Activated CD4-positive, alpha-beta T cell treated with anti-CD3 and anti-CD28 coated beads for 36 hours (primary cell): ENCODE measurements around the gene F2R. TPM values are rescaled to one million over a fixed set of nuclear protein-coding genes. Genes with fewer than 3 reads are reported as not detected.
"Not testable (repeated sequence)": the region's sequence is repeated elsewhere in the genome, so short reads cannot be mapped to it uniquely, and the experiment has no call there.

Source experiments
- ATAC-seq: fragments of 200-7000 bp; cut with Tn5 transposase; one replicate; pipeline ENCODE4 v1.10.0; 2021; ENCODE audit warnings: mild to moderate bottlenecking, moderate library complexity
- CTCF ChIA-PET: fragments of 350-600 bp; sonication (Branson Sonifier 250); formaldehyde crosslinking; loops from one replicate; lab custom pipeline; 2021; ENCODE audit warnings: antibody characterized with exemption; lab: Charles Lee
- POLR2A ChIA-PET: fragments of 350-600 bp; sonication (Branson Sonifier 250); formaldehyde crosslinking; loops from one replicate; lab custom pipeline; 2021; ENCODE audit warnings: antibody characterized with exemption, inconsistent platforms; lab: Charles Lee
- DNase-seq: peaks from one replicate; pipeline ENCODE4 v3.0.0-alpha.2; 2020
- H3K27ac Mint-ChIP-seq: one replicate; pipeline ENCODE4 v1.8.0; 2021; ENCODE audit warnings: mixed read lengths
- H3K27me3 Mint-ChIP-seq: one replicate; pipeline ENCODE4 v1.8.0; 2021; ENCODE audit warnings: mixed read lengths
- H3K36me3 Mint-ChIP-seq: one replicate; pipeline ENCODE4 v1.8.0; 2021; ENCODE audit warnings: low read depth, mixed read lengths
- H3K4me1 Mint-ChIP-seq: one replicate; pipeline ENCODE4 v1.8.0; 2021; ENCODE audit warnings: mixed read lengths
- H3K4me3 Mint-ChIP-seq: one replicate; pipeline ENCODE4 v1.8.0; 2021; ENCODE audit warnings: mild to moderate bottlenecking, moderate library complexity, mixed read lengths
- H3K9me3 Mint-ChIP-seq: one replicate; pipeline ENCODE4 v1.8.0; 2021; ENCODE audit warnings: low read depth, mixed read lengths
- intact Hi-C, 2 experiments: fragments of 100-400 bp; cut with DNase I in 1 of 2; cut with micrococcal nuclease in 1 of 2; formaldehyde crosslinking; loops; one replicate each; pipeline versions ENCODE4 v1.14.2 to v1.15.1; 2022 to 2024; cut with DNase I, micrococcal nuclease
- total RNA-seq, 2 experiments: library from RNA; stranded (reverse); gene quantifications; one replicate each; pipeline ENCODE4 v1.2.3, GENCODE V29; 2021

The F2R gene
- 1 to 10 TPM; 1.4 TPM for total RNA-seq

DNA sequence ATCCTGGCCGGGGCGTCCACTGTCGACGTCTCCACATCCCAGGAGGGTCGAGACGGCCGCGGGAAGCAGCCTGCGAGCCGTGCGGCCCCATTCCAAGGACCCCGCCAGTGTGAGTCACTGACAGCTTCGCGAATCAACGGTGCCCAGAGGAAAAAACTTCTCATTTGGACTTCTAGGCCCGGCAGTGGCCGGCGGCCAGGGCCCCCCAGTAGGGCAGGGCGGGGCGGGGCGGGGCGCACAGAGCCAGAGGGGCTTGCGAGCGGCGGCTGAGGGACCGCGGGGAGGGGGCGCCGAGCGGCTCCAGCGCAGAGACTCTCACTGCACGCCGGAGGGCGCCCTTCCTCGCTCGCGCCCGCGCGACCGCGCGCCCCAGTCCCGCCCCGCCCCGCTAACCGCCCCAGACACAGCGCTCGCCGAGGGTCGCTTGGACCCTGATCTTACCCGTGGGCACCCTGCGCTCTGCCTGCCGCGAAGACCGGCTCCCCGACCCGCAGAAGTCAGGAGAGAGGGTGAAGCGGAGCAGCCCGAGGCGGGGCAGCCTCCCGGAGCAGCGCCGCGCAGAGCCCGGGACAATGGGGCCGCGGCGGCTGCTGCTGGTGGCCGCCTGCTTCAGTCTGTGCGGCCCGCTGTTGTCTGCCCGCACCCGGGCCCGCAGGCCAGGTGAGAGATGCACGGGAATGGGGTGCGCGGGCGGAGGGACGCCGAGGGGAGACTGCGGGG is at the start of gene F2R:
F2R (plus strand) TSS at position 391 of the 720 bp plus-strand sequence; CDS start at position 573, 182 bp downstream.
- ATAC-seq (peak; percentile 79), DNase-seq (peak; percentile 72)
- H3K4me1 Mint-ChIP-seq: peaks cover 22% of the 10 kb centered on the region
- peak within 1 kb of the TSS; percentile 75 for H3K4me3 Mint-ChIP-seq
- H3K27ac Mint-ChIP-seq: no peak within 1 kb of the TSS
- no peaks in the 10 kb centered on the region for H3K36me3 Mint-ChIP-seq
- intact Hi-C loops: loop anchor here (1.0 to 5.0 kb wide), 6 partner anchors 23 to 313 kb away; partner anchors contain the start of gene IQGAP2 (in 1 of the 2)
- ChIA-PET POLR2A (no interaction called here), CTCF (interaction anchor here (1.0 to 8.5 kb wide), 5 partner anchors 11 to 59 kb away, joined by 3 to 45 read pairs (median 5); no protein-coding TSS in a partner anchor)
- peaks cover 38% of the 10 kb centered on the region for H3K27me3 Mint-ChIP-seq
- no peaks in the 10 kb centered on the region for H3K9me3 Mint-ChIP-seq

GRCh38 chr5:76667495-76667894 is 48.4 kb upstream of the F2R start:
- H3K9me3 Mint-ChIP-seq: no peaks in the 10 kb centered on the region
- no peaks in the 10 kb centered on the region for H3K4me1 Mint-ChIP-seq
- POLR2A ChIA-PET: no interaction called here
- ATAC-seq (no peak), DNase-seq (no peak)
- CTCF ChIA-PET: interaction anchor here (0.6 to 2.0 kb wide), 2 partner anchors 107 to 132 kb away, joined by 3 to 8 read pairs; no protein-coding TSS in a partner anchor
- H3K4me3 Mint-ChIP-seq: no peak overlapping the region
- intact Hi-C loops: no loop called here
- peaks cover 36% of the 10 kb centered on the region for H3K36me3 Mint-ChIP-seq
- no peaks in the 10 kb centered on the region for H3K27me3 Mint-ChIP-seq
- H3K27ac Mint-ChIP-seq: no peak overlapping the region

GRCh38 chr5:76669245-76669644 is 46.7 kb upstream of the F2R start:
- H3K4me3 Mint-ChIP-seq: no peak overlapping the region
- ChIA-PET CTCF (interaction anchor here (1.2 kb wide), 2 partner anchors 26 to 70 kb away, joined by 3 read pairs; no protein-coding TSS in a partner anchor), POLR2A (interaction anchor here (0.6 kb wide), 1 partner anchor 319 kb away, joined by 3 read pairs; no protein-coding TSS in a partner anchor)
- intact Hi-C loops: no loop called here
- no peaks in the 10 kb centered on the region for H3K9me3 Mint-ChIP-seq
- no peak overlapping the region for H3K27ac Mint-ChIP-seq
- H3K27me3 Mint-ChIP-seq: no peaks in the 10 kb centered on the region
- no peak for ATAC-seq
- H3K4me1 Mint-ChIP-seq: no peaks in the 10 kb centered on the region
- no peak for DNase-seq
- peaks cover 40% of the 10 kb centered on the region for H3K36me3 Mint-ChIP-seq

GRCh38 chr5:76670508-76670907 is 45.4 kb upstream of the F2R start:
- Mint-ChIP-seq H3K9me3 (no peaks in the 10 kb centered on the region), H3K27ac (no peak overlapping the region), H3K36me3 (peaks cover 38% of the 10 kb centered on the region), H3K27me3 (no peaks in the 10 kb centered on the region), H3K4me3 (no peak overlapping the region), H3K4me1 (no peaks in the 10 kb centered on the region)
- DNase-seq (no peak), ATAC-seq (no peak)
- CTCF ChIA-PET: interaction anchor here (0.6 to 1.0 kb wide), 2 partner anchors 9 to 104 kb away, joined by 3 to 5 read pairs; no protein-coding TSS in a partner anchor
- intact Hi-C loops: no loop called here
- POLR2A ChIA-PET: no interaction called here

- no peak overlapping the region for H3K4me3 Mint-ChIP-seq
- ATAC-seq (no peak), DNase-seq (no peak)
- no peaks in the 10 kb centered on the region for H3K9me3 Mint-ChIP-seq
- ChIA-PET CTCF (no interaction called here), POLR2A (no interaction called here)
- H3K36me3 Mint-ChIP-seq: peaks cover 50% of the 10 kb centered on the region
- H3K27ac Mint-ChIP-seq: no peak overlapping the region
- no peaks in the 10 kb centered on the region for H3K27me3 Mint-ChIP-seq
- no peaks in the 10 kb centered on the region for H3K4me1 Mint-ChIP-seq
- intact Hi-C loops: no loop called here
These were observed 43.7 kb upstream of the F2R start for GRCh38 chr5:76672242-76672641.

DNA sequence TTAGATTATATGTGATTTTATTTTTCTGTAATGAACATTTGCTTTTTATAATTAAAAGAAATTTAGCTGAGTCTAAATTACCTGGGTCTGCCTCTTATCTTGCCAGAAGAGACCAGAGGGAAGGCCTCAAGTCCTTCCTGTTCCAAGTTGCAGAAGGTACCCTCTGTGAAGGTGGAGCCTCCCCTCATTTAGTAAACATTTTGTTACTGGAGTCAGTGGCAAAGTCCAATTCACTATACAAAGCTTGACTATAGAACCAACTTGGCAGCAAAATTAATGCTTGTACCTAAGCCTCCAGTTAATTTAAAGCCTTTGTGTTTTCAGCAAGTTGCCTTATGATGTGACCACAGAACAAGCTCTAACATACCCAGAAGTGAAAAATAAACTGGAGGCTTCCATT is 42.8 kb upstream of the F2R start:
- H3K9me3 Mint-ChIP-seq: no peaks in the 10 kb centered on the region
- no peak overlapping the region for H3K4me3 Mint-ChIP-seq
- no peak overlapping the region for H3K27ac Mint-ChIP-seq
- peaks cover 54% of the 10 kb centered on the region for H3K36me3 Mint-ChIP-seq
- ChIA-PET CTCF (interaction anchor here (0.8 to 2.0 kb wide), 3 partner anchors 11 to 101 kb away, joined by 3 to 8 read pairs (median 6); no protein-coding TSS in a partner anchor), POLR2A (no interaction called here)
- DNase-seq (no peak), ATAC-seq (no peak)
- intact Hi-C loops: no loop called here
- H3K4me1 Mint-ChIP-seq: no peaks in the 10 kb centered on the region
- H3K27me3 Mint-ChIP-seq: no peaks in the 10 kb centered on the region

- Mint-ChIP-seq H3K9me3 (no peaks in the 10 kb centered on the region), H3K27me3 (no peaks in the 10 kb centered on the region), H3K27ac (no peak overlapping the region), H3K36me3 (peaks cover 59% of the 10 kb centered on the region), H3K4me1 (no peaks in the 10 kb centered on the region), H3K4me3 (no peak overlapping the region)
- ChIA-PET CTCF (interaction anchor here (1.3 to 2.0 kb wide), 2 partner anchors 16 to 100 kb away, joined by 6 to 8 read pairs; no protein-coding TSS in a partner anchor), POLR2A (interaction anchor here (0.6 kb wide), 1 partner anchor 190 kb away, joined by 3 read pairs; no protein-coding TSS in a partner anchor)
- no peak for DNase-seq
- ATAC-seq: no peak
- intact Hi-C loops: no loop called here
These were observed 41.4 kb upstream of the F2R start for GRCh38 chr5:76674330-76675066.

DNA sequence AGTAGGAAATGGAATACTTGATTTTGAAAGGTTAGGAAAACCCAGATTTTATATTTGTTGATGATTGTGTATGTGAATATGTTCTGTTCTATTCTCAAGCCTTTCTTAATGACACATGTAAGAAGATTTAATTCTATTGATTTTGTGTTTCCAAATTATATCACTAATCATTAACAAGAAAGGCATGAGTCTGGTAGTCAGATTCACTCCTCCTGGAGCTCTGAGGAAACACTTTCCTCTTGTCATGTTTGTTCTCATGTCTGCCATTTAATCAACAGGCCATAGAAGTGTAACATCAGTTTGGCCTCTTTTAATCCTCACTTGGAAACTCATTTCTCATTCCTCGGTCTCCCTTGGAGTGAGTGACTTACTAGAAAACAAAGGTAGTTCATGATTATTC is 40.6 kb upstream of the F2R start:
- Mint-ChIP-seq H3K4me1 (no peaks in the 10 kb centered on the region), H3K27me3 (no peaks in the 10 kb centered on the region)

DNA sequence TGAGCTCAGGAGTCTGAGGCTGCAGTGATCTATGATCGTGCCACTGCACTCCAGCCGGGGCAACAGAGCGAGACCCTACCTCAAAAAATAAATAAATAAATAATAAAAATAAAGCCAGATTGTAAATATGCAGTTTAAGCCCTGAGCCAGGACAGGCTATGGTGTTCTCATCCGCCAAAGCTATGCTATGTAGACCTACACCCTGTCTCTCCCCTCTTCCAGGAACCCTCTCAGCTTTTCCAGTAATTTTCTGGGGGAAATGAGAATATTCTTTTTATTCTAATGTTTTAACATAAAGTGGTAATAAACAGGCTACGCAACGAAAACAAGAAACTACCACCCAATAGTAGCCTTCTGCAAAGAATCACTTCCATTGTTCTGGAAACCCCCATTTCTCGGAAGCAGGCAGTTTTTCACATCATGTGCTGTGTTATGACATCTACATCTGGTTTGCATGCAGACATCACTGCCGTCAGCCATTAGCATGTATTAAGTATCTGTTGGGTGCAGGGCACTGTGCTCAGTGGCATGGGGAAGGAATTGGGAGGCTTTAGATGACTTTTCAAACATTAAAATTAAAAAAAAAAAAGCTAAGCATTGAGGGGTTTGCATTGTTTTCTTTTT is 38.0 kb upstream of the F2R start:
- Mint-ChIP-seq H3K36me3 (peaks cover 46% of the 10 kb centered on the region), H3K27ac (no peak overlapping the region), H3K4me3 (no peak overlapping the region), H3K9me3 (no peaks in the 10 kb centered on the region), H3K27me3 (no peaks in the 10 kb centered on the region), H3K4me1 (peaks cover 2% of the 10 kb centered on the region)
- ChIA-PET POLR2A (no interaction called here), CTCF (no interaction called here)
- ATAC-seq (no peak), DNase-seq (no peak)
- intact Hi-C loops: no loop called here

More for the DNA sequence above, 40.6 kb upstream of the F2R start:
- no peak for DNase-seq
- Mint-ChIP-seq H3K9me3 (no peaks in the 10 kb centered on the region), H3K36me3 (peaks cover 56% of the 10 kb centered on the region), H3K4me3 (no peak overlapping the region), H3K27ac (no peak overlapping the region)
- ATAC-seq: no peak
- ChIA-PET POLR2A (no interaction called here), CTCF (no interaction called here)
- intact Hi-C loops: no loop called here

DNA sequence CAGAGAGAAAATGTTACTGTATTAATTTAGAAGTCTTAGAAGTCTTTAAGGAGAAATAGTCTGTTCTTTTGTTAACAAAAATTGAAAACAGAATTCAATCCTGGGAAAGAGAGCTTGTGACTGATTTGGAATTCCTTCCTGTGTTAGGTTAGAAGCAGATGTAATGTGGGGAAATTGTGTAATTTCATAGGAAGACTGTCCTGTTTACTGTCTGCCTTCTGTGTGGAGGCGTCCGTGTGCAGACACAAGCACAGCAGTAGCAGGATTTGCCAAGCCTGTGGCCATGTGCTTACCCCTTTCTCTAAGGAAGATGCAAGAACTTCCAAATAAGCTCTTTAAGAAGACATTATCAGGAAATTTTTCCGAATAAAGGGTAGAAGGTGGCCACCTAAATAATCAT is 36.7 kb upstream of the F2R start:
- ChIA-PET CTCF (interaction anchor here (0.6 to 0.8 kb wide), 3 partner anchors 8 to 229 kb away, joined by 3 to 4 read pairs (median 3); no protein-coding TSS in a partner anchor), POLR2A (no interaction called here)
- no peak overlapping the region for H3K4me3 Mint-ChIP-seq
- H3K27ac Mint-ChIP-seq: no peak overlapping the region
- H3K27me3 Mint-ChIP-seq: no peaks in the 10 kb centered on the region
- peaks cover 49% of the 10 kb centered on the region for H3K36me3 Mint-ChIP-seq
- no peak for ATAC-seq
- H3K4me1 Mint-ChIP-seq: peaks cover 2% of the 10 kb centered on the region
- DNase-seq: no peak
- H3K9me3 Mint-ChIP-seq: no peaks in the 10 kb centered on the region
- intact Hi-C loops: no loop called here

DNA sequence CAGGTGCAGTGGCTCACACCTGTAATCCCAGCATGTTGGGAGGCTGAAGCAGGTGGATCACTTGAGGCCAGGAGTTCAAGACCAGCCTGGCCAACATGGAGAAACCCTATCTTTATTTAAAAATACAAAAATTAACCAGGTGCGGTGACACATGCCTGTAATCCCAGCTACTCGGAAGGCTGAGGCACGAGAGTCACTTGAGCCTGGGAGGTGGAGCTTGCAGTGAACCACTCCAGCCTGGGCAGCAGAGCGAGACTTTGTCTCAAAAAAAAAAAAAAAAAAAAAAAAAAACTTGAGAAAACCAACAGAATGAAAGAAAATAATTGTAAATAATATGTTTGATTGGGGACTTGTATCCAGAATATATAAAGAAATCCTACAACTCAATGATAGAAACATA is 35.1 kb upstream of the F2R start:
- H3K9me3 Mint-ChIP-seq, H3K4me1 Mint-ChIP-seq, H3K4me3 Mint-ChIP-seq, POLR2A ChIA-PET, H3K27me3 Mint-ChIP-seq, H3K27ac Mint-ChIP-seq, intact Hi-C loops, CTCF ChIA-PET, DNase-seq, ATAC-seq: not testable (repeated sequence)
- H3K36me3 Mint-ChIP-seq: peaks cover 50% of the 10 kb centered on the region
